Epithelial cell of esophagus (primary cell): ENCODE results near the gene GPNMB.

Source experiments
- DNase-seq: peaks from one replicate; pipeline ENCODE4 v3.0.0; 2010; ENCODE audit warnings: low read depth
- H3K4me3 ChIP-seq: 2 replicates; pipeline ENCODE4 v1.5.1; 2011; ENCODE audit warnings: mild to moderate bottlenecking, low read length, control low read depth
- CTCF ChIP-seq: IDR thresholded peaks from 2 replicates; pipeline ENCODE4 v1.5.1; 2011; ENCODE audit warnings: low read depth, mild to moderate bottlenecking, low read length, control low read depth, inconsistent platforms; ENCODE audit not compliant: insufficient read depth; ENCODE audit errors: missing control alignments

GPNMB gene

GRCh38 chr7:23294549-23295400 lies 48.2 kb downstream of the GPNMB start:
- DNase-seq: no peak
- no peak overlapping the region for H3K4me3 ChIP-seq
- TF ChIP-seq CTCF: no peak

- DNase-seq: no peak
- no peak overlapping the region for H3K4me3 ChIP-seq
- no peak for TF ChIP-seq CTCF
Observed at GRCh38 chr7:23295401-23295697, 48.8 kb downstream of the GPNMB start.

- DNase-seq: peak; percentile 36
- TF ChIP-seq CTCF: no peak
- peak overlapping the region; percentile 96 for H3K4me3 ChIP-seq
Observed at GRCh38 chr7:23298141-23298881, 51.7 kb downstream of the GPNMB start.

GRCh38 chr7:23298885-23299769 lies 52.6 kb downstream of the GPNMB start, which contains the start of gene MALSU1:
Gene MALSU1 (plus strand): TSS chr7:23299339. CDS start chr7:23299353, 14 bp downstream.
- TF ChIP-seq CTCF: no peak
- peak within 1 kb of the TSS; percentile 96 for H3K4me3 ChIP-seq
- DNase-seq: peak; percentile 98

DNA sequence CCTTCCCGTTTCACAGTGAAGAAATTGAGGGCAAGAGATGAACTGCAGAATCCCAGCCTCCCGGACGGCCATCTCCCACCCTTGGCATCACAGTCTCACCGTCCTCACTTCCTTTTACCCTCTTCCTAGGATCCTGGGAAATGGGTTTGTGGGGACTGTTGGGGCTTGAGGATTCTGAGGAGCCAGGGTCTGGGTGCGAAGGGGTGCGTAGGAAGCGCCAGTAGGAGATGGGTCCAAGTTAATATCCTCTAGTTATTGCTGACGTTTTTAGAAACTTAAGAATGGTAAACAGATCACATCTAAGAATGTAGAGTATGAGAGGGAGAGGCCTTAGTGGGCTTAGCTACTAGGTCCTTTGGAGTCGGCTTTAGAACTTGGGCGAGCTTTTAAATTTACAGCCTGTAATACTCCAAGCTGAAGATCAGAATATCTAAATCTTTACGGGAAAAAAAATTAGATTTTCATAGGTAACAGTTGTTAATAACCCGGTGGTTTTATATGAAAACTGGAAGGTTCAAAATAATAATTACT lies 53.3 kb downstream of the GPNMB start:
- peak overlapping the region; percentile 96 for H3K4me3 ChIP-seq
- no peak for DNase-seq
- TF ChIP-seq CTCF: no peak

DNA sequence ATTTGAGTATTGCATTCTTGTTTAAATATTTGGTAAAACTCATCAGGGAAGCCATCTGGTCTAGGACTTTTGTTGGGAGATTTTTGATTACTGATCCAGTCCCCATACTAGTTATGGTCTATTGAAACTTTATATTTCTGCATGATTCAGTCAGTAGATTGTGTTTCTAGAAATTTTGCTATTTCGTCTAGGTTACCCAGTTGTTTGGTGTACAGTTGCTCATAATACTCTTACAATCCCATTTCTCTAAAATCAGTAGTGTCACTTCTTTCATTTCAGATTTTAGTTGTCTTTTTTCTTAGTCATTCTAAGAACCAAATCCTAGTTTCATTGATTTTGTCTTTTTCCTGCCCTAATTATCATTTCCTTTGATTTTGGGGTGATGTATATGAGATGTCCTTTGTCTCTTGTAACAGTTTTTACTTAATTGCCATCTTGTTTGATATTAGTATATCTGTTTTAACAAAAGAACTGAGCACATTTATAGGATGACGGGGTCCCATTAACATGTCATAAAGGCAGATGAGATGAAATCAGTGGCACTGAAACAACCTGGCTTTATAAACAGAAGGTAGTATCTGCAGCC lies 60.5 kb downstream of the GPNMB start:
- TF ChIP-seq CTCF: no peak
- DNase-seq: no peak
- H3K4me3 ChIP-seq: no peak overlapping the region
